GM21576 (cell line): ENCODE results near the gene RAMP1.
"Not testable (repeated sequence)": the region's sequence is repeated elsewhere in the genome, so short reads cannot be mapped to it uniquely, and the experiment has no call there.

Experiments
- ATAC-seq: cut with Tn5 transposase; IDR thresholded peaks from one replicate; pipeline ENCODE4 v1.9.1; 2021; ENCODE audit warnings: mild to moderate bottlenecking, moderate library complexity; ENCODE audit not compliant: unreplicated experiment

The RAMP1 gene

GRCh38 chr2:237863102-237863511, 3.7 kb downstream of the RAMP1 start:
- no peak for ATAC-seq

- no peak for ATAC-seq
Measured at GRCh38 chr2:237863689-237864443, 4.4 kb downstream of the RAMP1 start.

GRCh38 chr2:237864444-237864931, 5.1 kb downstream of the RAMP1 start:
- no peak for ATAC-seq

- ATAC-seq: no peak
Measured at GRCh38 chr2:237864940-237865622, 5.7 kb downstream of the RAMP1 start.

GRCh38 chr2:237865623-237866041, 6.2 kb downstream of the RAMP1 start:
- no peak for ATAC-seq

- no peak for ATAC-seq
Measured at GRCh38 chr2:237866101-237866621, 6.7 kb downstream of the RAMP1 start.

GRCh38 chr2:237867465-237867864, 8.0 kb downstream of the RAMP1 start:
- no peak for ATAC-seq

- not testable (repeated sequence) for ATAC-seq
Measured at GRCh38 chr2:237868074-237868473, 8.7 kb downstream of the RAMP1 start.

- ATAC-seq: no peak
Measured at GRCh38 chr2:237868631-237869342, 9.4 kb downstream of the RAMP1 start.

- ATAC-seq: no peak
Measured at GRCh38 chr2:237869343-237870102, 10.1 kb downstream of the RAMP1 start.

GRCh38 chr2:237870126-237870525, 10.7 kb downstream of the RAMP1 start:
- no peak for ATAC-seq

- no peak for ATAC-seq
Measured at GRCh38 chr2:237870754-237871651, 11.6 kb downstream of the RAMP1 start.

- ATAC-seq: no peak
Measured at GRCh38 chr2:237872178-237872887, 12.9 kb downstream of the RAMP1 start.

- no peak for ATAC-seq
Measured at GRCh38 chr2:237873421-237873831, 14.0 kb downstream of the RAMP1 start.

GRCh38 chr2:237873897-237874551, 14.6 kb downstream of the RAMP1 start:
- ATAC-seq: no peak

GRCh38 chr2:237874585-237875161, 15.2 kb downstream of the RAMP1 start:
- no peak for ATAC-seq

GRCh38 chr2:237875256-237876060, 16.0 kb downstream of the RAMP1 start:
- ATAC-seq: no peak
